ENCODE measurements around the gene LARGE1. TPM values are rescaled to one million over a fixed set of nuclear protein-coding genes. Genes with fewer than 3 reads are reported as not detected.
A peak's percentile ranks its signal among the peaks of the same experiment; 100 is the strongest.
"Not testable (repeated sequence)": the region's sequence is repeated elsewhere in the genome, so short reads cannot be mapped to it uniquely, and the experiment has no call there.

Gene LARGE1
- total RNA-seq, 1 experiment from 2014 or later, result 23.5 TPM

DNA sequence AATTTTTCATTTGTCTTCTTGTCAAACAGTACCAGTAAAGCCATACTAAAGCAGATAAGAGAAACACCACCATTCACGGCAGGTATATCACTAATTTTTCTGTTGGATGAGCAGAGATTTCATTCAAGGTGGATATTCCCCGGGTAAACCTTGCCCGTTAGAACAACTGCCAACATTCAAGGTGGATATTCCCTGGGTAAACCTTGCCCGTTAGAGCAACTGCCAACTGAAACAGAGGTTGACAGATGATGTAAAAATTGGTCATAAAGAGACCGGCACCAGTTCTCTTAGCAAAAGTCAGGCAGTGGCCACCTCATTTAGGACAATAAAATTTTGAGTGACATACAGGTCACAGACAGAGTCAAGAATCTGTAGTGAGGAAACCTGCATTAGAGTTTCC, 438.7 kb downstream of the LARGE1 start:
- no peak overlapping the region for H3K4me3 ChIP-seq
- no peak overlapping the region for H3K27ac ChIP-seq
- no peaks in the 10 kb centered on the region for H3K9me3 ChIP-seq (replicated peaks)
- H3K27me3 ChIP-seq, result no peaks in the 10 kb centered on the region
- DNase-seq, result no peak
- H3K36me3 ChIP-seq, result no peaks in the 10 kb centered on the region
- H3K4me1 ChIP-seq, result no peaks in the 10 kb centered on the region

DNA sequence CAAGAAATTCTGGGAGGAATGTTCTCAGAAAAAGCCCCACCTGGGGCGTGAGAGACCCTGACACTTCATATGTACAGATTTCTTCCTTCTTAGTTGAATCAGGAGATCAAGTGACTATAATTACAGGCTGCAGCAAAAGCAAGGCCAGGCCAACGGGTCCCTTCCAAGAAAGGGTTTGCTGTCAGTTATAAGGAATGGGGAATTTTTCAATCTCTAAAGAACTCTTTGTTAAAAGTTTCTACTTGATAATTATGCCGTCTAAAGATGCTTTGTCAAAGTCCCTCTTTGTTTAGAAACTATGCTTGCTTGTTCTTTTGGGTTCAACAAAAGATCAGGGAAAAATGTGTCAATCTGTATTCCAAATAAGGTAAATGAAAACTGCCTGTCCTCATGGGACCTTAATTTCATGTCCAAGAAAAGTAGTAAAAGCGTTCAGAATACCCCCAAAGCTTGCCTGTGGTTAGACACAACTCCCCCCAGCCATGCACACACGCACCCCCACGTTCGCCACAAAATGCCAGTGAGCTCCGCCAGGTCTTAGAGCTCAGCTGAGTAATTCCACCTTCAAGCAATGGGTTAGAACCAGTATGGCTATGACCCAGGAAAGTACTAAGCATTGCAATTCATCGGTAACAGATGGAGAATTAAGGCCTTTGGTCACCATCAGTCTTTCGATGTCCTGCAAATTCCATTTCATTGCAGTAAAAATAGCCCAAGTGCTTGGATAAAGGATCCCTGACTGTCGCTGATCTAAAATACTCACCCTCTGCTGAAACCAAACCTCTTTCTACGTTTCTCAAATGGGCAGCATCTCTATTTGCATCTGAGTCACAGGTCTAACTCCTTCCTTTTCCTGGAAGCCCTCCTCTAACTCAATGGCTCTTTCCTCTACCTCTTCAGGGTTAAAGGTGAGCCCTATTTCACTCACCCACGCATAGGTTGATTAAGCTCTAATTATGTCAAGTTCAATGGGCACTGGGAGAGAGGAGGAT, 442.9 kb downstream of the LARGE1 start:
- no peaks in the 10 kb centered on the region for H3K9me3 ChIP-seq (replicated peaks)
- H3K27ac ChIP-seq, result no peak overlapping the region
- H3K4me3 ChIP-seq, result no peak overlapping the region
- DNase-seq, result no peak
- H3K4me1 ChIP-seq, result peaks cover 3% of the 10 kb centered on the region; the same call in 1 of the 2 replicates
- H3K27me3 ChIP-seq, result no peaks in the 10 kb centered on the region
- H3K36me3 ChIP-seq, result no peaks in the 10 kb centered on the region

GRCh38 chr22:33476716-33477115, 443.6 kb downstream of the LARGE1 start:
- Histone ChIP-seq H3K4me3 (no peak overlapping the region), H3K9me3 (replicated peaks) (no peaks in the 10 kb centered on the region), H3K36me3 (no peaks in the 10 kb centered on the region), H3K27ac (no peak overlapping the region), H3K4me1 (peaks cover 3% of the 10 kb centered on the region; the same call in 1 of the 2 replicates), H3K27me3 (no peaks in the 10 kb centered on the region)
- no peak for DNase-seq

DNA sequence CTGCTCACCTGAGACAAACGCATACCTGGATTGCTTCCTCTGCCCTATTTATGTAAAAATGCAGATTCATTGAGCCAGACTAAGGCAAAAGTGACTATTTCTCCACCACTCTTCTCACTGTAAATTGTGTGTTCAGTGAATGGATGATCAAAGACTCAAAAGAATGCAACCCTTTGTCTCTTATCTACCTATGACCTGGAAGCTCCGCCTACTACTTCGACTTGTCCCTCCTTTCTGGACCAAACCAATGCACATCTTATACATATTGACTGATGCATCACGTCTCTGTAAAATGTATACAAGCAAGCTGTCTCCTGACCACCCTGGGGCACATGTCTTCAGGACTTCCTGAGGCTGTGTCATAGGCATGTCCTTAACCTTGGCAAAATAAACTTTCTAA, 444.1 kb downstream of the LARGE1 start:
- Histone ChIP-seq H3K9me3 (replicated peaks) (no peaks in the 10 kb centered on the region), H3K27me3 (no peaks in the 10 kb centered on the region), H3K27ac (no peak overlapping the region), H3K4me1 (peaks cover 3% of the 10 kb centered on the region; the same call in 1 of the 2 replicates), H3K4me3 (no peak overlapping the region), H3K36me3 (no peaks in the 10 kb centered on the region)
- DNase-seq, result no peak

GRCh38 chr22:33474587-33474986, 445.7 kb downstream of the LARGE1 start:
- peak; percentile 7 to 29 for DNase-seq
- H3K9me3 ChIP-seq (replicated peaks), result no peaks in the 10 kb centered on the region
- H3K4me3 ChIP-seq, result no peak overlapping the region
- no peaks in the 10 kb centered on the region for H3K36me3 ChIP-seq
- no peaks in the 10 kb centered on the region for H3K27me3 ChIP-seq
- no peak overlapping the region for H3K27ac ChIP-seq
- peaks cover 3% of the 10 kb centered on the region; the same call in 1 of the 2 replicates for H3K4me1 ChIP-seq

GRCh38 chr22:33472462-33473344, 447.6 kb downstream of the LARGE1 start:
- no peak for DNase-seq
- Histone ChIP-seq H3K36me3 (no peaks in the 10 kb centered on the region), H3K27me3 (no peaks in the 10 kb centered on the region), H3K9me3 (replicated peaks) (no peaks in the 10 kb centered on the region), H3K27ac (no peak overlapping the region), H3K4me3 (no peak overlapping the region), H3K4me1 (peaks cover 3% of the 10 kb centered on the region; the same call in 1 of the 2 replicates)

DNA sequence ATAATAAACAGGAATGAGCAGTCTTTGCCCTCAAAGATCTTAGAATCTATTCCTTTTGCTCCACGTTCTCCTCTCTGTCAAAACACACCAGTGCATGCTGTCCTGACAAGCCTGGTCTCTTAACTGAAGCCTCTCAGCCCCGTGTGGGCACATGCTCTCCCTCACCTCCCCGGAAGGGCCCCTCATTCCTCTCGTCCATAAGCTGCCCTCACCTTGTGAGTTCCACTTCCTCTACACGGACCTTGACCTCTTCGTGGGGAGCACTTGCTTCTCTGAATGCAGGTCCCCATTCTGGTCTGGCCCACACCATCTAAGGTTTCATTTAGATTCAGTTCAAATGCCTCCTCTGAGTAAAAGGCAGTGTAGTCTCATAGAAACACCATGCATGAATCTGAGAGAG, 449.8 kb downstream of the LARGE1 start:
- Histone ChIP-seq H3K27me3 (no peaks in the 10 kb centered on the region), H3K4me3 (no peak overlapping the region), H3K4me1 (peaks cover 3% of the 10 kb centered on the region; the same call in 1 of the 2 replicates), H3K36me3 (no peaks in the 10 kb centered on the region), H3K27ac (no peak overlapping the region), H3K9me3 (replicated peaks) (no peaks in the 10 kb centered on the region)
- no peak for DNase-seq

- no peak overlapping the region for H3K27ac ChIP-seq
- no peaks in the 10 kb centered on the region for H3K9me3 ChIP-seq (replicated peaks)
- no peak overlapping the region for H3K4me3 ChIP-seq
- no peaks in the 10 kb centered on the region for H3K36me3 ChIP-seq
- no peak for DNase-seq
- no peaks in the 10 kb centered on the region for H3K27me3 ChIP-seq
- no peaks in the 10 kb centered on the region for H3K4me1 ChIP-seq
Measured at GRCh38 chr22:33467620-33468095, 452.6 kb downstream of the LARGE1 start.

DNA sequence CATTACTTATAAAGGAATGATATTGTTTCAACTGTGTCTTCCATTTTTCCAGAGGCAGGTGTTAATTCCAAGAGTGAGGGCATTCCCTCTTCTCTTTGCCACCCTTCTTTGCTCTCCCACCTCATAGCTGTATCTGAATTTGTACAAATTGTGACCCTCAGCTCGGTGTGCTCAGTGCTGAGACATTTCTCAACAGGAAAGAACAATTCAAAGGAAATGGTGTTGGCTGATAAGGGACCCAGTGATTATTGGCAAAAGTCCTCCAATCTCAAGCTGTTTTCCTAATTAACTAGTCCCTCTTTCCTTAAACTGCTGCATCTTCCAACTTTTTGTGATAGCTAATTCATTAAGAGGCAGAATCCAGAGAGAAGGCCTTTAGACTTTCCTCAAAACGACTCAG, 453.2 kb downstream of the LARGE1 start:
- no peak for DNase-seq

GRCh38 chr22:33465554-33465953, 454.7 kb downstream of the LARGE1 start:
- Histone ChIP-seq H3K27ac (no peak overlapping the region), H3K9me3 (replicated peaks) (0 out of 2 replicates have a peak, but pooled peaks cover 3% of the 10 kb centered on the region), H3K27me3 (no peaks in the 10 kb centered on the region), H3K4me1 (no peaks in the 10 kb centered on the region), H3K36me3 (no peaks in the 10 kb centered on the region), H3K4me3 (no peak overlapping the region)
- no peak for DNase-seq

More for the DNA sequence above, 453.2 kb downstream of the LARGE1 start:
- H3K27me3 ChIP-seq, result no peaks in the 10 kb centered on the region
- no peak overlapping the region for H3K4me3 ChIP-seq
- H3K4me1 ChIP-seq, result no peaks in the 10 kb centered on the region
- no peaks in the 10 kb centered on the region for H3K36me3 ChIP-seq
- H3K9me3 ChIP-seq (replicated peaks), result 0 out of 2 replicates have a peak, but pooled peaks cover under 1% of the 10 kb centered on the region
- no peak overlapping the region for H3K27ac ChIP-seq

DNA sequence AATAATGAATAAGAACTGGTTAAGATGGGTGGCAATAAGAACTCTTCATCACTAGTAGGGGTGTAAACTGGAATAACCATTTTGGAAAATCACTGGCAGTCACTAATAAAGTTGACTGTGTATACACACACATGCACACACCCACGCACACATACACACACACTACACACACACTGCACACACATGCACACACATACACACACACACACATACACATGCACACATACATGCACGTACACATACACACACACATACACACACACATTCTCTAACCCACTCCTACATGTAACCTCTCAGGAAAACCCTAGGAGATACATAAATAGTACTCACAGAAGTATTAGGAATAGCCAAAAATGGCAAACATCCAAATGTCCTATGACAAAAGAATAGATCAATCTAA, 455.6 kb downstream of the LARGE1 start:
- H3K4me3 ChIP-seq, result no peak overlapping the region
- 0 out of 2 replicates have a peak, but pooled peaks cover 3% of the 10 kb centered on the region for H3K9me3 ChIP-seq (replicated peaks)
- H3K36me3 ChIP-seq, result no peaks in the 10 kb centered on the region
- DNase-seq, result no peak
- no peak overlapping the region for H3K27ac ChIP-seq
- H3K4me1 ChIP-seq, result no peaks in the 10 kb centered on the region
- no peaks in the 10 kb centered on the region for H3K27me3 ChIP-seq

DNA sequence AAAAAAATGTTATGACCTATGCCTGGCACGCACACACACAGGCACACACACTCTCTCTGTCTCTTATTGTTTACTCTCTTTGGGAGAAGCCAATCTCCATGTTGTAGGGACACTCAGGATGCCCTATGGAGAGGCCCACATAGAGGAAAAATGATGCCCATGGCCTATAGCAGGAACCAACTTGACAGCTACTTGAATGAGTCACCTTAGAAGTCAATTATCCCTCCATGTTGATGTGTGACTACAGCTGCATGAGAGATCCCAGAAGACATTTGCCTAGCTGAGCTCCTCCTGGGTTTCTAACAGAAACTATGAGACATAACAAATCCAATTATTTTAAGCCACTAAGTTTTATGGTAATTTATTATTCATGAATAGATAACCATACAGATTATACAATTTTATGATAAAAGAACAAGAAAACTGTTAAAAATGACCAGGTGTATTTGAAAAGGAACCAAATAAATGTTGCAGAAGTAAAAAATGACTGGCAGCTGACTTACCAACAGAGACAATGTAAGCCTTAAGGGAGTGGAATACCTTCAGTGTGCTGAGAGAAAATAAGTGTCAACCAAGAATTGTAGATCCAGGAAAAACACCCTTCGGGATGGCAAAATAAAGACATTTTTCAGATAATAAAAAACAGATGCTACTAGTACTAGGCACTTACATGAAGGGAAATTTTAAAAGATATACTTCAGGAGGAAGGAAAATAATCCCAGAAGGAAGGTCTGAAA, 458.4 kb downstream of the LARGE1 start:
- no peaks in the 10 kb centered on the region for H3K27me3 ChIP-seq
- H3K4me3 ChIP-seq, result no peak overlapping the region
- H3K4me1 ChIP-seq, result no peaks in the 10 kb centered on the region
- no peak for DNase-seq
- H3K9me3 ChIP-seq (replicated peaks), result 0 out of 2 replicates have a peak, but pooled peaks cover 3% of the 10 kb centered on the region
- H3K27ac ChIP-seq, result no peak overlapping the region
- no peaks in the 10 kb centered on the region for H3K36me3 ChIP-seq

DNA sequence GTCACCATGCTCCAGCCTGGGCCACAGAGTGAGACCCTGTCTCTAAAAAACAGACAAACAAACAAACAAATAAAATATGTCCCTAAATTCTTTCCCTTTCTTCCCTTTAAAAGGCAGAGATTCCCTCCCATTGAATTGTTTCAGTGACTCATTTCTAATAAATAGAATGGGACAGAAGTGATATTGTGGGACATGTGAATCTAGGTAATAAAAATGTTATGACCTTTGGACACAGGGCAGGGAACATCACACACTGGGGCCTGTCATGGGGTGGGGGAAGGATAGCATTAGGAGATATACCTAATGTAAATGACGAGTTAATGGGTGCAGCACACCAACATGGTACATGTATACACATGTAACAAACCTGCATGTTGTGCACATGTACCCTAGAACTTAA, 459.0 kb downstream of the LARGE1 start:
- not testable (repeated sequence) for DNase-seq; H3K36me3 ChIP-seq; H3K9me3 ChIP-seq (replicated peaks); H3K4me1 ChIP-seq; H3K4me3 ChIP-seq; H3K27ac ChIP-seq; H3K27me3 ChIP-seq

DNA sequence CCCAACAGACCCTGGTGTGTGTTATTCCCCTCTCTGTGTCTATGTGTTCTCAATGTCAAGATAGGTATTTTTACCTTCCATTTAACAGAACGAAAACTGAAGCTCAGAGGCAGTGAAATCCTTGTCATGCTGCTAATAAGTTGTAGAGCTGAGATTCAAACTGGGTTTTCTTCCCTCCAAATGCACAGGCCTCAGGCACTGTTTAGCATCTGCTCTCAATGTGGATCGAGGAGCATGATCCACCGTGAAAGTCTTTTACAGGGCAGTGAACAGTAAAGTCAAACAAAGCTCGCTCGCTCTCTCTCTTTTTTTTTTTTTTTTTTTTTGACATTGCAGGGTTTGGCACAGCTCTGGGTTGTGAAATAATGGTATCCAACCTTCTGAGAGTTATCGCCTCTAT, 461.1 kb downstream of the LARGE1 start:
- DNase-seq, result no peak
- Histone ChIP-seq H3K36me3 (no peaks in the 10 kb centered on the region), H3K4me1 (no peaks in the 10 kb centered on the region), H3K4me3 (no peak overlapping the region), H3K27ac (no peak overlapping the region), H3K27me3 (no peaks in the 10 kb centered on the region), H3K9me3 (replicated peaks) (0 out of 2 replicates have a peak, but pooled peaks cover 3% of the 10 kb centered on the region)

All from SJCRH30 (cell line).